ENCODE measurements around the gene DDR2.
"Not testable (repeated sequence)": the region's sequence is repeated elsewhere in the genome, so short reads cannot be mapped to it uniquely, and the experiment has no call there.

The DDR2 gene

GRCh38 chr1:162736633-162737067 is 104.4 kb downstream of the DDR2 start:
- no peak overlapping the region for H3K4me3 ChIP-seq (ENCODE audit: low read depth, low read length)
- no peak for DNase-seq (ENCODE audit: low read depth)
- TF ChIP-seq MAX (IDR thresholded peaks at IDR 0.05; ENCODE audit: low read depth, low read length), result no peak
- no peak for TF ChIP-seq MYC (IDR thresholded peaks at IDR 0.05; ENCODE audit: low read depth, low read length)

- TF ChIP-seq MYC (IDR thresholded peaks at IDR 0.05; ENCODE audit: low read depth, low read length) (no peak), MAX (IDR thresholded peaks at IDR 0.05; ENCODE audit: low read depth, low read length) (no peak), POLR2A (IDR thresholded peaks at IDR 0.05; ENCODE audit: extremely low read depth, insufficient read length) (no peak)
- TF ChIP-seq, protein P1, sequence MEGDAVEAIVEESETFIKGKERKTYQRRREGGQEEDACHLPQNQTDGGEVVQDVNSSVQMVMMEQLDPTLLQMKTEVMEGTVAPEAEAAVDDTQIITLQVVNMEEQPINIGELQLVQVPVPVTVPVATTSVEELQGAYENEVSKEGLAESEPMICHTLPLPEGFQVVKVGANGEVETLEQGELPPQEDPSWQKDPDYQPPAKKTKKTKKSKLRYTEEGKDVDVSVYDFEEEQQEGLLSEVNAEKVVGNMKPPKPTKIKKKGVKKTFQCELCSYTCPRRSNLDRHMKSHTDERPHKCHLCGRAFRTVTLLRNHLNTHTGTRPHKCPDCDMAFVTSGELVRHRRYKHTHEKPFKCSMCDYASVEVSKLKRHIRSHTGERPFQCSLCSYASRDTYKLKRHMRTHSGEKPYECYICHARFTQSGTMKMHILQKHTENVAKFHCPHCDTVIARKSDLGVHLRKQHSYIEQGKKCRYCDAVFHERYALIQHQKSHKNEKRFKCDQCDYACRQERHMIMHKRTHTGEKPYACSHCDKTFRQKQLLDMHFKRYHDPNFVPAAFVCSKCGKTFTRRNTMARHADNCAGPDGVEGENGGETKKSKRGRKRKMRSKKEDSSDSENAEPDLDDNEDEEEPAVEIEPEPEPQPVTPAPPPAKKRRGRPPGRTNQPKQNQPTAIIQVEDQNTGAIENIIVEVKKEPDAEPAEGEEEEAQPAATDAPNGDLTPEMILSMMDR (IDR thresholded peaks at IDR 0.05; ENCODE audit: low read depth, low read length), result no peak
- H3K4me3 ChIP-seq (ENCODE audit: low read depth, low read length), result no peak overlapping the region
- no peak for DNase-seq (ENCODE audit: low read depth)
Observed at GRCh38 chr1:162740755-162741154, 108.5 kb downstream of the DDR2 start.

- H3K4me3 ChIP-seq (ENCODE audit: low read depth, low read length), result no peak overlapping the region
- no peak for DNase-seq (ENCODE audit: low read depth)
- TF ChIP-seq, protein P1 (IDR thresholded peaks at IDR 0.05; ENCODE audit: low read depth, low read length), result no peak
- no peak for TF ChIP-seq MAX (IDR thresholded peaks at IDR 0.05; ENCODE audit: low read depth, low read length)
- no peak for TF ChIP-seq MYC (IDR thresholded peaks at IDR 0.05; ENCODE audit: low read depth, low read length)
- TF ChIP-seq POLR2A (IDR thresholded peaks at IDR 0.05; ENCODE audit: extremely low read depth, insufficient read length), result no peak
Observed at GRCh38 chr1:162741574-162741973, 109.3 kb downstream of the DDR2 start.

GRCh38 chr1:162746264-162746942 is 114.1 kb downstream of the DDR2 start:
- H3K4me3 ChIP-seq (ENCODE audit: low read depth, low read length); DNase-seq (ENCODE audit: low read depth): not testable (repeated sequence)

DNA sequence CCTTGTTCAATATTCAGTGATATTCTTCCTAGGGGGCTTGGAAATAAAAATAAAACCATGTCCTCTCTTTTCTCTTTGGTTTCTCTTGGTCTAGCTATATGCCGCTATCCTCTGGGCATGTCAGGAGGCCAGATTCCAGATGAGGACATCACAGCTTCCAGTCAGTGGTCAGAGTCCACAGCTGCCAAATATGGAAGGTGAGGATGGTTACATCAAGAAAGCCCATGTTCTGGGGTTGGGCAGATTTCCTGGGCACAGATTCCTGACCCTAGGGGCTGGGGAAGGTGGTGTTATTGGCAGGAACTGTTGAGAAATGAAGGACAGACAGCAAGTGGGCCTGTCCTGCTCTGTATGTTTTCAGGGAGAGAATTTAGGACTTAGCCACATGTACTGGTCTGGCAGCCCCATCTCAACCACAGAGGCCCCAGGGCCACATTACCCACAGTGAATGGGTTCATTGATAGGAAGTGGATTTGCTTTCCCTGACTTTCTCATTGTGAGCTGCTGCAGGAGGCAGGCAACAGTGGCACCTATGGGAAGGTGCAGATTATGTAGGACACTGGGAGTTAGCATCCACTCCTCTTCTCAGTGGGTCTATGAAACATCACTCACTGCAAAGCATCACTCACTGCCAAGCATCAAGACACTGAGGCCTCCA is 120.9 kb downstream of the DDR2 start:
- DNase-seq (ENCODE audit: low read depth), result no peak
- no peak overlapping the region for H3K4me3 ChIP-seq (ENCODE audit: low read depth, low read length)
- TF ChIP-seq, protein P1 (IDR thresholded peaks at IDR 0.05; ENCODE audit: low read depth, low read length), result no peak
- TF ChIP-seq MAX (IDR thresholded peaks at IDR 0.05; ENCODE audit: low read depth, low read length) (no peak), POLR2A (IDR thresholded peaks at IDR 0.05; ENCODE audit: extremely low read depth, insufficient read length) (no peak), MYC (IDR thresholded peaks at IDR 0.05; ENCODE audit: low read depth, low read length) (no peak)

- peak; percentile 42 for DNase-seq (ENCODE audit: low read depth)
- no peak overlapping the region for H3K4me3 ChIP-seq (ENCODE audit: low read depth, low read length)
- TF ChIP-seq MYC (IDR thresholded peaks at IDR 0.05; ENCODE audit: low read depth, low read length), result no peak
- no peak for TF ChIP-seq POLR2A (IDR thresholded peaks at IDR 0.05; ENCODE audit: extremely low read depth, insufficient read length)
- TF ChIP-seq, protein P1 (IDR thresholded peaks at IDR 0.05; ENCODE audit: low read depth, low read length), result no peak
- no peak for TF ChIP-seq MAX (IDR thresholded peaks at IDR 0.05; ENCODE audit: low read depth, low read length)
Observed at GRCh38 chr1:162753998-162754585, 121.8 kb downstream of the DDR2 start.
